WTC11 (cell line): ENCODE data around the gene OSBPL9. TPM values are rescaled to one million over a fixed set of nuclear protein-coding genes. Genes with fewer than 3 reads are reported as not detected.

Experiments used
- ATAC-seq: fragments of 200-7000 bp; cut with Tn5 transposase; 2 replicates; pipeline ENCODE4 v1.10.0; 2021; ENCODE audit warnings: mild to moderate bottlenecking, moderate library complexity
- CTCF ChIA-PET: fragments of 300-600 bp; sonication (Branson Sonifier 250); formaldehyde crosslinking; loops from one replicate; lab custom pipeline; 2021; ENCODE audit warnings: antibody characterized with exemption; lab: Charles Lee
- POLR2A ChIA-PET: fragments of 350-600 bp; sonication (Branson Sonifier 250); formaldehyde crosslinking; loops from one replicate; lab custom pipeline; 2021; ENCODE audit warnings: antibody characterized with exemption; lab: Charles Lee
- DNase-seq: peaks from one replicate; pipeline ENCODE4 v3.0.0; 2021; ENCODE audit warnings: low spot score
- H3K27ac Mint-ChIP-seq: 2 replicates; pipeline ENCODE4 v1.8.0; 2021; ENCODE audit warnings: mixed read lengths
- H3K27me3 Mint-ChIP-seq: 2 replicates; pipeline ENCODE4 v1.8.0; 2021; ENCODE audit warnings: low read depth, mild to moderate bottlenecking, moderate library complexity, mixed read lengths
- H3K36me3 Mint-ChIP-seq: 2 replicates; pipeline ENCODE4 v1.8.0; 2021; ENCODE audit warnings: mixed read lengths
- H3K4me1 Mint-ChIP-seq: 2 replicates; pipeline ENCODE4 v1.8.0; 2022; ENCODE audit warnings: mixed read lengths
- H3K4me3 Mint-ChIP-seq: 2 replicates; pipeline ENCODE4 v1.8.0; 2021; ENCODE audit warnings: mild to moderate bottlenecking, moderate library complexity, mixed read lengths
- H3K9me3 Mint-ChIP-seq: 2 replicates; pipeline ENCODE4 v1.8.0; 2021; ENCODE audit warnings: mixed read lengths
- ARID4B ChIP-seq: sonication (generic); formaldehyde crosslinking; IDR thresholded peaks from 2 replicates; pipeline ENCODE4 v1.8.0; 2023; ENCODE audit warnings: missing genetic modification reagents, mild to moderate bottlenecking, borderline replicate concordance
- ATF6 ChIP-seq: sonication (generic); formaldehyde crosslinking; IDR thresholded peaks from 2 replicates; pipeline ENCODE4 v1.8.1; 2023; ENCODE audit warnings: mild to moderate bottlenecking, missing genetic modification reagents
- ERG ChIP-seq: fragments of 250-450 bp; sonication (Bioruptor Pico); IDR thresholded peaks from 2 replicates; pipeline ENCODE4 v1.8.0; 2021; ENCODE audit warnings: mild to moderate bottlenecking
- FOXJ3 ChIP-seq: sonication (generic); formaldehyde crosslinking; IDR thresholded peaks from 2 replicates; pipeline ENCODE4 v1.9.0; 2021; ENCODE audit warnings: missing genetic modification reagents, mild to moderate bottlenecking, borderline replicate concordance
- GRHL2 ChIP-seq: fragments of 250-450 bp; sonication (Bioruptor Pico); IDR thresholded peaks from 2 replicates; pipeline ENCODE4 v1.8.0; 2022; ENCODE audit warnings: mild to moderate bottlenecking, moderate library complexity; ENCODE audit not compliant: insufficient replicate concordance, severe bottlenecking
- HMGXB4 ChIP-seq: sonication (generic); formaldehyde crosslinking; IDR thresholded peaks from 2 replicates; pipeline ENCODE4 v1.8.1; 2023; ENCODE audit warnings: mild to moderate bottlenecking, moderate library complexity, missing genetic modification reagents
- NFYB ChIP-seq: sonication (generic); formaldehyde crosslinking; conservative IDR thresholded peaks from 2 replicates; pipeline ENCODE4 v1.8.0; 2022; ENCODE audit warnings: low read depth, missing genetic modification reagents
- NR1H2 ChIP-seq: sonication (generic); formaldehyde crosslinking; IDR thresholded peaks from 2 replicates; pipeline ENCODE4 v1.9.0; 2021; ENCODE audit warnings: mild to moderate bottlenecking, moderate library complexity, missing genetic modification reagents
- RORB ChIP-seq: fragments of 250-450 bp; sonication (Bioruptor Pico); IDR thresholded peaks from 2 replicates; pipeline ENCODE4 v1.9.0; 2021; ENCODE audit warnings: mild to moderate bottlenecking
- SMAD3 ChIP-seq: sonication (generic); formaldehyde crosslinking; IDR thresholded peaks from 2 replicates; pipeline ENCODE4 v1.8.0; 2022; ENCODE audit warnings: missing genetic modification reagents, mild to moderate bottlenecking, borderline replicate concordance
- ZNF219 ChIP-seq: sonication (generic); formaldehyde crosslinking; IDR thresholded peaks from 2 replicates; pipeline ENCODE4 v1.8.0; 2023; ENCODE audit warnings: missing genetic modification reagents, mild to moderate bottlenecking, borderline replicate concordance
- ZNF281 ChIP-seq: sonication (generic); formaldehyde crosslinking; IDR thresholded peaks from 2 replicates; pipeline ENCODE4 v1.8.0; 2023; ENCODE audit warnings: mild to moderate bottlenecking, missing genetic modification reagents
- ZNF416 ChIP-seq: fragments of 250-450 bp; sonication (Bioruptor Pico); IDR thresholded peaks from 2 replicates; pipeline ENCODE4 v1.9.0; 2021; ENCODE audit warnings: mild to moderate bottlenecking, inconsistent platforms
- total RNA-seq: library from RNA; stranded (reverse); gene quantifications from 3 replicates; pipeline ENCODE4 v1.2.3, GENCODE V29; 2021

Gene OSBPL9
- total RNA-seq, 1 experiment from 2014 or later: 55.6 TPM

- no peak for TF ChIP-seq ERG (CRISPR knock-in tag)
- no peak for TF ChIP-seq ARID4B
- TF ChIP-seq NFYB (CRISPR knock-in tag): no peak
- no peak for TF ChIP-seq ZNF219
- no peak for TF ChIP-seq FOXJ3 (CRISPR knock-in tag)
- no peak for TF ChIP-seq NR1H2 (CRISPR knock-in tag)
- TF ChIP-seq GRHL2 (CRISPR knock-in tag): no peak
- TF ChIP-seq ATF6 (CRISPR knock-in tag): no peak
- no peak for TF ChIP-seq SMAD3 (CRISPR knock-in tag)
- TF ChIP-seq ZNF416 (CRISPR knock-in tag): no peak
- no peak for TF ChIP-seq RORB (CRISPR knock-in tag)
- TF ChIP-seq, all 79 proteins: peak for 0
These were observed 110.5 kb downstream of the OSBPL9 start (continued) for GRCh38 chr1:51727366-51727765.

- ChIA-PET POLR2A (no interaction called here), CTCF (interaction anchor here (1.4 kb wide), 1 partner anchor 41 kb away, joined by 4 read pairs; no protein-coding TSS in a partner anchor)
- Mint-ChIP-seq H3K4me1 (peaks cover 28% of the 10 kb centered on the region), H3K27me3 (no peaks in the 10 kb centered on the region), H3K36me3 (no peaks in the 10 kb centered on the region), H3K9me3 (no peaks in the 10 kb centered on the region), H3K27ac (peak overlapping the region; percentile 72), H3K4me3 (peak overlapping the region; percentile 80)
- ATAC-seq (peak; percentile 8; the same call in 1 of the 2 replicates), DNase-seq (peak; percentile 24)
- TF ChIP-seq HMGXB4 (CRISPR knock-in tag) (0 out of 2 replicates have a peak, but pooled peaks have one; percentile 3), ZNF281 (no peak)
These were observed 111.8 kb downstream of the OSBPL9 start for GRCh38 chr1:51728611-51729155.
